KMS-11 (cell line): ENCODE measurements around the gene ZNF224.

ENCODE experiments used
- H2AFZ ChIP-seq: fragments of 200-600 bp; sonication (generic); 2 replicates; pipeline ENCODE4 v1.6.1; 2016; ENCODE audit warnings: antibody characterized with exemption, mixed run types, low read depth
- H3K27ac ChIP-seq: fragments of 200-600 bp; sonication (generic); 2 replicates; pipeline ENCODE4 v1.6.1; 2016; ENCODE audit warnings: mild to moderate bottlenecking, mixed run types
- H3K27me3 ChIP-seq: fragments of 200-600 bp; sonication (generic); 2 replicates; pipeline ENCODE4 v1.6.1; 2017; ENCODE audit warnings: mild to moderate bottlenecking, low read depth, mixed run types, moderate library complexity; ENCODE audit not compliant: insufficient read depth
- H3K36me3 ChIP-seq: fragments of 200-600 bp; sonication (generic); 2 replicates; pipeline ENCODE4 v1.6.1; 2017; ENCODE audit warnings: mild to moderate bottlenecking, mixed run types; ENCODE audit not compliant: insufficient read depth
- H3K4me1 ChIP-seq: fragments of 200-600 bp; sonication (generic); 2 replicates; pipeline ENCODE4 v1.6.1; 2016; ENCODE audit warnings: mild to moderate bottlenecking, low read depth, mixed run types; ENCODE audit not compliant: poor library complexity, severe bottlenecking
- H3K4me2 ChIP-seq: fragments of 200-600 bp; sonication (generic); 2 replicates; pipeline ENCODE4 v1.7.0; 2016; ENCODE audit warnings: mild to moderate bottlenecking, mixed run types
- H3K4me3 ChIP-seq: fragments of 200-600 bp; sonication (generic); IDR thresholded peaks from 2 replicates; pipeline ENCODE4 v1.6.1; 2017; ENCODE audit warnings: low read depth, low read length, mixed read lengths; ENCODE audit not compliant: insufficient read depth
- H3K79me2 ChIP-seq: fragments of 200-600 bp; sonication (generic); 2 replicates; pipeline ENCODE4 v1.6.1; 2016; ENCODE audit warnings: low read depth, mixed run types; ENCODE audit not compliant: insufficient read depth
- H3K9ac ChIP-seq: fragments of 200-600 bp; sonication (generic); 2 replicates; pipeline ENCODE4 v1.6.1; 2016; ENCODE audit warnings: mild to moderate bottlenecking, mixed run types
- H4K20me1 ChIP-seq: fragments of 200-600 bp; sonication (generic); 2 replicates; pipeline ENCODE4 v1.6.1; 2016; ENCODE audit warnings: mild to moderate bottlenecking, mixed run types; ENCODE audit not compliant: insufficient read depth
- CTCF ChIP-seq: fragments of 200-600 bp; sonication (generic); conservative IDR thresholded peaks from 2 replicates; pipeline ENCODE4 v1.6.1; 2017; ENCODE audit warnings: low read depth, mild to moderate bottlenecking, antibody characterized with exemption, low read length, moderate library complexity, mixed read lengths

The ZNF224 gene

DNA sequence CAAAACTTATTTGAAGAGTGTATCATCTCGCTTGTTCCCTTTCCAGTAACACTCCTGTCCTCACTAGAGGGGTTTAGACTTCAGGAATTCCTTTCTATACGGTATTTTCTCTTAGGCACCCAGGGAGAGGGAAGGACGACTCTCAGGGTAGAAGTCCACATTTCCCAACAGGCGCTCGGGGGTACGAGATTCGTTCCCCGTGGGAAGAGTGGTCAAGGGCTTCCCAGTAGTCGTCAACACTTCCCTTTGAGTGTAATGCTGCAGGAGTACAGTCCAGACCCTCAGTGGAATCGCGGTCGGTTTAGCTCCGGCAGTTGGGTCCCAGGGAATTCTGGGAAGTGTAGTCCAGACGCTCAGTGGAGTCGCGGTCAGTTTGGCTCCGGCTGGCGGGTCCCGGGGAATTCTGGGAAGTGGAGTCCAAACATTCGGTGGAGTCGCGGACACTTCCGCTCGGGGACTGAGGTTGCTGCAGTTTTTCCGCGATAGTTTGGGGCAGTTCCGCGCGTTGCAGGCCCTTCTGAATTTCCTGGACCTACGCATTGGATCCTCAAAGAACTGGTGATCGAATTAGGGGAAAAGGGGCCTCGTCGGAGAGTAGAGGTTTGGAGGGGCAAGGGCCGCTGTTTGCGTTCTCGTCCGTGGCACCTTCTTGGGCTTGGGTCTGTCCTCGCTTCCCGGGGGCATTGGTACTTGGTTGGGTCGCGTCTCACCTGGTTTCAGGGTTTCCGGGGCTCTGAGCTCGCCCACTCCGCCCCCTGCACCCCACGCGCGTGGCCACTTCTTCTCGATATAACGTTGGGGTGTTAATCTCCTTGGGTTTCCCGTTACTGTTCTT lies at the start of gene ZNF224:
Gene ZNF224 (plus strand): TSS at position 431 of the 835 bp plus-strand sequence. CDS start 3,513 bp downstream, outside the sequence.
- H3K36me3 ChIP-seq: no peaks in the 10 kb centered on the region
- no peaks in the 10 kb centered on the region for H3K27me3 ChIP-seq
- H3K4me2 ChIP-seq: peak within 1 kb of the TSS; percentile 97
- H3K79me2 ChIP-seq: peaks cover 19% of the 10 kb centered on the region
- peak within 1 kb of the TSS; percentile 51 for H3K4me3 ChIP-seq
- H3K4me1 ChIP-seq: peaks cover 13% of the 10 kb centered on the region
- peak within 1 kb of the TSS; percentile 99 for H2AFZ ChIP-seq
- peak within 1 kb of the TSS; percentile 39; the same call in 1 of the 2 replicates for H3K9ac ChIP-seq
- no peaks in the 10 kb centered on the region for H4K20me1 ChIP-seq
- no peak within 1 kb of the TSS; the same call in 1 of the 2 replicates for H3K27ac ChIP-seq
- TF ChIP-seq CTCF: no peak

DNA sequence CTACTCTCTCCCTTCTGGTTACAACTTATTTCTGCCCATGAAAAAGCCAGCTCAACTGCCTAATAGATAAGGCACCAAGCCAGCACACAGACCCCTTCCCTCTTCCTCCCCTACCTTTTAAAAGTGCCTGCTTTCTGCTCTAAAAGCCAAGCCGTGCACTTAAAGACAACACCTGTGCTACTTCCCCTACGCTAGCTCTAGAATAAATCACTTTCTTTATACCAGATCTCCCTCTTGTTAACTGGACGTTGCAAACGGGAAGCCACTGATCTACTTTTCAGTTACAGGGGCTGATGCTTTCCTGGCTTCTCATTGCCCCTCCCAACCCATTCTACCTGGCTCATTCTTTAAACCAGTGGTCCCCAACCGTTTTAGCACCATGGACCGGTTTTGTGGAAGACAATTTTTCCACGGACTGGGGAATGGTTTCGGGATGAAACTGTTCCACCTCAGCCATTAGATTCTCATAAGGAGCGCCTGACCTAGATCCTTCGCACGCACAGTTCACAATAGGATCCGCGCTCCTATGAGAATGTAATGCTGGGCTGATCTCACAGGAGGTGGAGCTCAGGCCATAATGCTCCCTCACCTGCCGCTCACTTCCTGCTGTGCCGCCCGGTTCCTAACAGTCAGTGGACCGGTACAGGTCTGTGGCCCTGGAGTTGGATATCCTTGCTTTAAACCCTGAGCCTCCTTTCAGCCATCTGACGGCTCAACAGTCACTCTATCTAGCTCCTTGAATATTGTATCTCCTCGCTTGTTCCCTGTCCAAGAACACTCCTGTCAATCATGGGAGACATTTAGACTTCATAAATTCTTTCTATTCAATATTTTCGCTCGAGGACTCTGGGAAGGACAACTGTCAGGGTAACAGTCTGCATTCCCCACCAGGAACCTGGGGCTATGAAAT lies 43.2 kb upstream of the ZNF224 start:
- Histone ChIP-seq H3K4me1 (no peaks in the 10 kb centered on the region), H3K4me2 (no peak overlapping the region), H3K4me3 (no peak overlapping the region), H3K36me3 (no peaks in the 10 kb centered on the region), H3K9ac (no peak overlapping the region), H3K79me2 (no peaks in the 10 kb centered on the region), H4K20me1 (no peaks in the 10 kb centered on the region), H3K27ac (no peak overlapping the region), H2AFZ (no peak overlapping the region), H3K27me3 (no peaks in the 10 kb centered on the region)
- TF ChIP-seq CTCF: no peak

DNA sequence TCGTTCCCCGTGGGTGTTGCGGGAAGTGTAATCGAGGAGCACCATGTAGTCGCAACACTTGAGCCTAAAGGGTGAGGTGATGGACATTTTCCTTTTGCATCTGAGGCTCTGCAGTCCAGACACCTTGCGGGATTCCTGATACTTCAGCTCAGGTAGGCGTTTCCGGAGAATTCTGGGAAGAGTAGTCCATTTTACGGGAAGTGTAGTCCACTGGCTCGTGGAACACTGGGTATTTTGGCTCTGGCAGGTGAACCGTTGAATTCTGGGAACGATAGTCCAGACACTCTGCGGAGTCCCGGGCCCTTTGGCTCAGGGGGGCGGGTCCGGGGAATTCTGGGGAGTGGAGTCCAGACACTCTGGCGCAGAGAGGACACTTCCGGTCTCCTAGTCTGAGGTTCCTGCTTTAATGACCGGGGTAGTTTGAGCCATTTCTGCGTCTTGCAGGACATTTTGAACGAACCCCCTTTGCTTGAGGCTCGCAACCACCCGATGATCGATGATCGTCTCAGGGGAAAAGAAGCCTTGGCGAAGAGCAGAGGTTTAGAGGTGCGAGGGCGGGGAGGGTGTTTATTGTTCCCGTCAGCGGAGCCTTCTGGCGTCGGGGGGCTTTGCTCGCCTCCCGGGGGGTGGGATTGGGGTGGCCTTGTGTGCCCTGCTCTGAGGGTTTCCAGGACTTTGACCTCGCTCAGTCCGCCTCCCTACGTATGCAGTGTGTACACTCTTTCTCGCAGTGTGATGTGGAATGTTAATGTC lies 42.3 kb upstream of the ZNF224 start, which contains the start of gene ZNF223:
Gene ZNF223 (plus strand): TSS at position 387 of the 753 bp plus-strand sequence. CDS start 3,141 bp downstream, outside the sequence.
- H3K9ac ChIP-seq: no peak within 1 kb of the TSS
- no peaks in the 10 kb centered on the region for H4K20me1 ChIP-seq
- H3K27me3 ChIP-seq: no peaks in the 10 kb centered on the region
- no peaks in the 10 kb centered on the region for H3K4me1 ChIP-seq
- no peak within 1 kb of the TSS for H2AFZ ChIP-seq
- H3K4me2 ChIP-seq: no peak within 1 kb of the TSS
- no peak for TF ChIP-seq CTCF
- H3K79me2 ChIP-seq: no peaks in the 10 kb centered on the region
- H3K27ac ChIP-seq: no peak within 1 kb of the TSS
- H3K36me3 ChIP-seq: no peaks in the 10 kb centered on the region
- no peak within 1 kb of the TSS for H3K4me3 ChIP-seq

- H2AFZ ChIP-seq: no peak overlapping the region
- H3K4me1 ChIP-seq: no peaks in the 10 kb centered on the region
- no peak overlapping the region for H3K9ac ChIP-seq
- H4K20me1 ChIP-seq: no peaks in the 10 kb centered on the region
- H3K4me2 ChIP-seq: no peak overlapping the region
- no peak for TF ChIP-seq CTCF
- no peaks in the 10 kb centered on the region for H3K27me3 ChIP-seq
- H3K4me3 ChIP-seq: no peak overlapping the region
- H3K27ac ChIP-seq: no peak overlapping the region
- no peaks in the 10 kb centered on the region for H3K79me2 ChIP-seq
- H3K36me3 ChIP-seq: no peaks in the 10 kb centered on the region
Measured at GRCh38 chr19:44055870-44056269, 38.3 kb upstream of the ZNF224 start.
